K562 (cell line): ENCODE data around the gene SMARCD2. TPM values are rescaled to one million over a fixed set of nuclear protein-coding genes. Genes with fewer than 3 reads are reported as not detected.

ENCODE experiments used
- BACH1 ChIP-seq: fragments of 200-800 bp; sonication (Bioruptor generic); IDR thresholded peaks from 2 replicates; pipeline ENCODE4 v1.6.1; 2016; ENCODE audit warnings: missing genetic modification characterization, missing compliant biosample characterization
- FOXK2 ChIP-seq, 2 experiments: fragments of 450-650 bp; IDR thresholded peaks in 1 of 2; conservative IDR thresholded peaks in 1 of 2; 2 replicates each; pipeline ENCODE4 v1.6.1; 2016; ENCODE audit warnings: low read depth in 2 of 2, mild to moderate bottlenecking in 1 of 2
- IRF2 ChIP-seq: sonication (generic); formaldehyde crosslinking; IDR thresholded peaks from 2 replicates; pipeline ENCODE4 v1.8.1; 2022; ENCODE audit warnings: mild to moderate bottlenecking, missing genetic modification reagents
- KDM5B ChIP-seq: fragments of 200-600 bp; sonication (generic); IDR thresholded peaks from 2 replicates; pipeline ENCODE4 v1.6.1; 2012; ENCODE audit warnings: low read depth, mild to moderate bottlenecking, moderate library complexity, low read length, control low read depth, inconsistent platforms; ENCODE audit not compliant: insufficient replicate concordance
- MAZ ChIP-seq, 2 experiments: fragments of 450-650 bp in 1 of 2; sonication (generic) in 1 of 2; formaldehyde crosslinking; IDR thresholded peaks in 1 of 2; conservative IDR thresholded peaks in 1 of 2; 2 replicates each; pipeline versions ENCODE4 v1.4.0 to v1.5.0; 2020; ENCODE audit warnings: mild to moderate bottlenecking in 1 of 2, missing genetic modification reagents in 1 of 2
- MCM5 ChIP-seq: fragments of 450-650 bp; IDR thresholded peaks from 2 replicates; pipeline ENCODE4 v1.6.1; 2016; ENCODE audit warnings: low read depth
- MCM7 ChIP-seq, 2 experiments: fragments of 450-650 bp; IDR thresholded peaks; 2 replicates each; pipeline ENCODE4 v1.6.1; 2016 to 2018
- MNT ChIP-seq, 2 experiments: fragments of 450-650 bp; conservative IDR thresholded peaks; 2 replicates each; pipeline ENCODE4 v1.6.1; 2017; ENCODE audit warnings: mild to moderate bottlenecking in 2 of 2, moderate library complexity in 2 of 2
- PHB ChIP-seq: fragments of 250-450 bp; sonication (Bioruptor Pico); IDR thresholded peaks from 2 replicates; pipeline ENCODE4 v1.5.0; 2021
- POLR2H ChIP-seq: IDR thresholded peaks from 2 replicates; pipeline ENCODE4 v1.6.1; 2016; ENCODE audit warnings: missing genetic modification characterization, low read depth, mild to moderate bottlenecking, control low read depth, missing compliant biosample characterization, moderate library complexity
- REST ChIP-seq, 2 experiments: fragments of 450-650 bp; formaldehyde crosslinking in 1 of 2; IDR thresholded peaks; 2 replicates each; pipeline versions ENCODE4 v1.4.0 to v1.6.1; 2014 to 2020; ENCODE audit warnings: mild to moderate bottlenecking in 2 of 2, borderline replicate concordance in 1 of 2, low read depth in 1 of 2
- SIRT6 ChIP-seq: IDR thresholded peaks from one replicate; pipeline ENCODE4 v1.6.1; 2012; ENCODE audit warnings: low read depth, mild to moderate bottlenecking, control low read depth, inconsistent platforms, low read length, moderate library complexity
- SMAD3 ChIP-seq: fragments of 450-650 bp; formaldehyde crosslinking; conservative IDR thresholded peaks from 2 replicates; pipeline ENCODE4 v1.4.0; 2020; ENCODE audit warnings: mild to moderate bottlenecking
- SP2 ChIP-seq: IDR thresholded peaks from 2 replicates; pipeline ENCODE4 v1.6.1; 2011; ENCODE audit warnings: mild to moderate bottlenecking, low read depth, low read length, moderate library complexity; ENCODE audit not compliant: poor library complexity, severe bottlenecking; ENCODE audit errors: extremely low read depth
- SPI1 ChIP-seq: IDR thresholded peaks from 2 replicates; pipeline ENCODE4 v1.6.1; 2011; ENCODE audit warnings: low read depth, low read length, control low read depth, borderline replicate concordance
- ZNF316 ChIP-seq: fragments of 450-650 bp; IDR thresholded peaks from 2 replicates; pipeline ENCODE4 v1.6.1; 2016
- ZNF766 ChIP-seq: fragments of 200-800 bp; sonication (Bioruptor generic); conservative IDR thresholded peaks from 2 replicates; pipeline ENCODE4 v1.6.1; 2016; ENCODE audit warnings: missing genetic modification characterization, missing compliant biosample characterization
- ZNF79 ChIP-seq: fragments of 250-450 bp; sonication (Bioruptor Pico); IDR thresholded peaks from 2 replicates; pipeline ENCODE4 v1.4.0; 2020; ENCODE audit warnings: low read depth, mild to moderate bottlenecking, moderate library complexity
- polyA plus RNA-seq, 8 experiments: library from polyadenylated mRNA; depleted of rRNA in 4 of 8; stranded (reverse) in 5 of 8; unstranded in 3 of 8; fragments of >200 nt; fragmentation: Nextera tagmentation in 2 of 8; fragmentation: Illumina TruSeq in 1 of 8; extraction: Ambion mirVana in 2 of 8; extraction: Trizol in 1 of 8; gene quantifications; 2 replicates each; pipeline versions ENCODE4 v1.2.1 to v1.2.3, GENCODE V29; 2011 to 2014; ENCODE audit warnings: inconsistent platforms in 1 of 8, missing spikeins in 1 of 8
- total RNA-seq, 7 experiments: library from RNA; depleted of rRNA in 6 of 7; stranded (reverse); fragments of >200 nt in 6 of 7; fragmentation: Illumina TruSeq in 2 of 7; extraction: Trizol in 2 of 7; gene quantifications; 2 replicates each; pipeline versions ENCODE4 v1.2.1 to v1.2.3, GENCODE V29; 2011 to 2021; ENCODE audit warnings: low replicate concordance in 1 of 7

SMARCD2 gene
- total and polyA plus RNA-seq, 9 of the 15 experiments (the other 6 are each of a cell fraction or from before 2014, with no cell fraction given), result 1.7 to 114 (median 90.3) TPM

GRCh38 chr17:63827002-63827800, 15.3 kb downstream of the SMARCD2 start, which contains the start of the genes FTSJ3 and PSMC5 (continued):
- 0 out of 2 replicates have a peak, but pooled peaks have one; percentile 5 for TF ChIP-seq ZNF766 (CRISPR knock-in tag)
- TF ChIP-seq PHB, result no peak
- TF ChIP-seq ZNF316, result peak; percentile 99
- TF ChIP-seq MNT (conservative IDR thresholded peaks at IDR 0.05), result peak; percentile 82 to 87
- TF ChIP-seq MCM7 (IDR thresholded peaks at IDR 0.05), result no peak
- 0 out of 2 replicates have a peak, but pooled peaks have one; percentile 40 for TF ChIP-seq SMAD3 (CRISPR knock-in tag)
- 0 out of 2 replicates have a peak, but pooled peaks have one; percentile 32 for TF ChIP-seq SPI1
- no peak for TF ChIP-seq IRF2 (CRISPR knock-in tag)
- peak; percentile 70; the same call in 1 of the 2 replicates for TF ChIP-seq BACH1 (tag)
- TF ChIP-seq POLR2H, result peak; percentile 63
- TF ChIP-seq KDM5B, result peak; percentile 87
- peak; percentile 57 to 81; a peak in 3 of 4 replicates for TF ChIP-seq MAZ (CRISPR knock-in tag; conservative IDR thresholded peaks at IDR 0.05 in 1 of 2, IDR thresholded peaks at IDR 0.05 in 1 of 2)
- peak; percentile 41 to 47; a peak in 2 of 4 replicates for TF ChIP-seq FOXK2 (conservative IDR thresholded peaks at IDR 0.05 in 1 of 2, IDR thresholded peaks at IDR 0.05 in 1 of 2; ENCODE audit: low read depth in 2 of 2)
- TF ChIP-seq ZNF79, result no peak
- peak; percentile 82 for TF ChIP-seq REST (IDR thresholded peaks at IDR 0.05; ENCODE audit: borderline replicate concordance)
- TF ChIP-seq REST (CRISPR knock-in tag; IDR thresholded peaks at IDR 0.05; ENCODE audit: low read depth), result 0 out of 2 replicates have a peak, but pooled peaks have one; percentile 63
- TF ChIP-seq MCM5, result no peak
- TF ChIP-seq SIRT6, result no peak
- no peak for TF ChIP-seq SP2
